NCI-H82 treated with DMSO at 0.1 percent for 48 hours (cell line): Measurements from ENCODE around the gene TSHB.
"Not testable (repeated sequence)": the region's sequence is repeated elsewhere in the genome, so short reads cannot be mapped to it uniquely, and the experiment has no call there.

ENCODE experiments used
- DNase-seq: peaks from one replicate; lab custom pipeline; 2025; ENCODE audit not compliant: unreplicated experiment; lab: John Stamatoyannopoulos, UW

Gene TSHB

DNA sequence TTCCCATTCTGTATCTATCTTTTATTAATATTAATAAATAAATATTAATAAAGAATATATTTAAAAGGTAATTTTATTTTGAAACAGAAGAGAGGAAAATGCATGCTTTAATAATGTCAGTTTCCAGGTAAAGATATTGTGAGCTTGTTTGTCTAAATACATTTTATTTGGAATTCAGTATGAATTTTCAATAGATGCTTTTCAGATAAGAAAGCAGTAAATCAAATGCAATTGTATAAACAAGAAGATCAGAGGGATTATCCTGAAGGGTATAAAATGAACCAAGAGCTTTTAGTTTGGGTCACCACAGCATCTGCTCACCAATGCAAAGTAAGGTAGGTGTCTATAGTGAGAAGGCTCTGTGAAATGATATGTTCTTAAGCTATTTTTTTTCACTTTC lies at the start of gene TSHB:
Gene TSHB (plus strand): TSS at position 301 of the 400 bp plus-strand sequence. CDS start 3,537 bp downstream, outside the sequence.
- DNase-seq, result no peak

DNA sequence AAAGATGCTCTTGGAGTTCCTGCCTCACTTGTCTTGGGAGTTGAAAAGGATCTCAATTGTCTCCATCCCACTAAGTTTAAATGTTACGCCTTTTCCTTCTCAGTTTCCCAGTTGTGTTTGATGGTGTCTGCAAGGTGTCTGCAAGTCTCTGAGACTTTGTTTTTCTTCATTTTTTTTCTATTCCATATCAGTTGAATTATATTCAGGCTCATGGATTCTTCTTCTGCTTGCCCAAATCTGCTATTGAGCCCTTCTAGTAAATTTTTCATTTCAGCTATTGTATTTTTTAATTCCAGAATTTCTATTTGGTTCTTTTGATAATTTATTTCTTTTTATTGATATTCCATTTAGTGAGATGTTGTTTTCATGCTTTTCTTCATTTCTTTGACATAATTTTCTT lies 47.4 kb upstream of the TSHB start:
- no peak for DNase-seq

DNA sequence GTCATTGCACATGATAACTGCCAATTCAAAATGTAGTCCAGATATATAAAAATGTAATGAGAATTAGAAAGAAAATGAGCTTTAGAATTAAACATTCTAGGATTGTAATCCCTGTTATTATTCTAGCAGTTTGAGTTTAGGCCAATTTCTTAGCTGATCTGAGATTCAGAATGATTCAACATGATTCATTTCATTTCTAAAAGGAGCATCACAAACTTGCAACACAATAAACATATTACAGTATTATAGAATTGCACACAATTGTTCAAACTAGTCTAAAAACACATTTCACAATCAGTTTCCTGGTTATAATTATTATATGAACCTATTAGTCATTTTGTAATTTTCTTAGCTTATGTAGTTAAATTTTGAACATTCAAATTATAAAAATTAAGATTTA lies 43.3 kb upstream of the TSHB start:
- no peak for DNase-seq

DNA sequence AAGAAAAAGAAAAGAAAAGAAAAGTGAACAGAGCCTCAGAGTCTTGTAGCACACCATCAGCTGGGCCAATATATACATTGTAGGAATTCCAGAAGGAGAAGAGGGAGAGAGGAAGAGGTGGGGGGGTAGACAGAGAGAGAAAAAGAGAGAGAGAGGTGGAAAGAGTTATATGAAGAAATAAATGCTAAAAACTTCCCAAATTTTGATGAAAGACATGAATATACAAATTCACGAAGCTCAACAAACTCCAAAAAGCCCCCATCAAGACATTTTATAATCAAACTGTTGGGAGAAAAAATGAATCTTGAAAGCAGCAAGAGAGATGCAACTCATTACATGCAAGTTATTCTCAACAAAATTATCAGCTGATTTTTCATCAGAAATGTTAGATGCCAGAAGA lies 41.5 kb upstream of the TSHB start:
- DNase-seq, result no peak

DNA sequence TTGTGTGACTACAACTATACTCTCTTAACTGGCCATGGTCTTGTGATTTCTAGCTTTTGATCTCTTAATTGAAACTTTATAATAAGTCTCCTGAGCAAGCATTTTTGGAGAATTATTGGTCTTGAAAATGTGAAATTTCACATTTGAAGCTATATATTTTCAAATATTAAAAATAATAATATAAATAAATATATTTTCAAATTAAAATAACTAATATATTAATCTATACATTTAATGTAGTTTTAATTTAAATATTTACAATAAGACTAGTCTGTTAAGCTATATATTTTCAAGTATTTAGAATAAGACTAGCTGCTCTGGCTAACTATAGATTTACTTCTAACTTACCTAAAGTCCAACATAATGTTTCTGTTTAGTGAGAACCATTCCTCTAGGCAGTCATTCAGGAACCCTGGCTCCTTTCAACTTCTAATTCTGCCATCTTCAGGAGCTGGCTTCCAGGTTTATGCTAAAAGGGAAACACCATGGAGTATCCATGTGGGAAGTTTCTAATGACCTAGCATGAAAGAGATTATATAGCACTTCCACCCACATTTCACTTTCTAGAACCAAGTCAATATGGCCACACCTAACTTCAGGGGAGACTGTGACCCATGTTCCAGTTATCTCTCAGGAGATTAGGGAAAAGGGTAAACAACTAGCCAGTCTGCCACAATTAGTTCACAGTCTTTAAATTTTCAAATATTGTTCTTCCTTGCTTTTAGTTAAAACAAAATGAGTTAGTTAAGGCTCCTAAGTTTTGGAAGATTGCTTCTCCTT lies 31.9 kb upstream of the TSHB start:
- DNase-seq, result no peak

DNA sequence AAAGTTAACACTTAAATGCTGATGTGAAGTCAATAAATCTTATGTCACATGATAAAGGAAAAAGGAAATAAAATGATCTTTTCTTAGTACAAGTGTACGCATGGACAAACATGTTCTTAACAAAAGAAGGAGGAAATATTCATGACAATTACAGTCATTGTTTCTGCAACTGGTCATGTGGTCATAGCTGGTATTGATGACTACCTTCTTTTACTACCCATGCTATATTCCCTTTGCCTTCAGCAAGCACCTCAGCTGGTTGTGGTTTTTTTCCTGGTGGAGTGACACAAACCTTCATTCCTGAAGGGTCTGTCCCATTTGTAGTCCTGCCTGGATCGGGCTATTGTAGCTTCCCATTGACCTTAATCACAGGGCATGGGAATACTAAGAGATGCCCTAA lies 23.4 kb upstream of the TSHB start:
- no peak for DNase-seq

DNA sequence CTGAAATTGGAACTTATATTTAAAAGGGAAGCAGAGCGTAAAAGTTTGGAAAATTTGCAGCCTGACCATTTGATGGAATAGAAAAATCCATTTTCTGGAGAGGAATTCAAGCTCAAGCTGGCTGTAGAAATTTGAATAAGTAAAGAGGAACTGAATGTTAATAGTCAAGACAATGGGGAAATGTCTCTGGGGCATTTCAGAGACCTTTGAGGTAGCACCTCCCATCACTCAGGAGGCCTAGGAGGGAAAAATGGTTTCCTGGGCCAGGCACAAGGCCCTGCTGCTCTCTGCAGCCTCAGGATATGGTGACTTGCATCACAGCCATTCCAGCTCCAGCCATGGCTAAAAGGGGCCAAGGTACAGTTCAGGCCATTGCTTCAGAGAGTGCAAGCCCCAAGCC lies 17.6 kb upstream of the TSHB start:
- DNase-seq, result no peak

DNA sequence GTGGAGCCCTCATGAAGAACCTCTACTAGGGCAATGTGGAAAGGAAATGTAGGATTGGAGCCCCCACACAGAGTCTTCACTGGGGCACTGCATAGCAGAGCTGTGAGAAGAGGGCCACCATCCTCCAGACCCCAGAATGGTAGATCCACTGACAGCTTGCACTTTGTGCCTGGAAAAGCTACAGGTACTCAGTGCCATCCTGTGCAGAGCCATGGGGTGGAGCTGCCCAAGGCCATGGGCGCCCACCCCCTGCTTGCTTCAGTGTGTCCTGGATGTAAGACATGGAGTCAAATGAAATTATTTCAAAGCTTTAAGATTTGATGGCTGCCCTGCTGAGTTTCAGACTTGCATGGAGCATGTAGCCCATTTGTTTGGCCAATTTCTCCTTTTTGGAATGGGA lies 17.2 kb upstream of the TSHB start:
- DNase-seq, result no peak

DNA sequence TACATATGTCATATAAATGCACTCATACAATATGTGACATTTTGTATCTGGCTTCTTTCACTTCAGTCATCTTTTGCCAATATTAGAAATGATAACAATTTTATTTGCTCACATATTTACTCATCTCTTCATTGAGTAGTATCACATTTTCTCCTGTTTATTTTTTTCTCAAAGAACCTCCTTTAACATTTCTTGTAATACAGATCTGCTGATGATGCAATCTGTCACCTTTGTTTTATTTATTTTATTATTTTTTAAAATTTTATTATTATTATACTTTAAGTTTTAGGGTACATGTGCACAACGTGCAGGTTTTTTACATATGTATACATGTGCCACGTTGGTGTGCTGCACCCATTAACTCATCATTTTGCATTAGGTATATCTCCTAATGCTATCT lies 15.8 kb upstream of the TSHB start:
- DNase-seq, result no peak

DNA sequence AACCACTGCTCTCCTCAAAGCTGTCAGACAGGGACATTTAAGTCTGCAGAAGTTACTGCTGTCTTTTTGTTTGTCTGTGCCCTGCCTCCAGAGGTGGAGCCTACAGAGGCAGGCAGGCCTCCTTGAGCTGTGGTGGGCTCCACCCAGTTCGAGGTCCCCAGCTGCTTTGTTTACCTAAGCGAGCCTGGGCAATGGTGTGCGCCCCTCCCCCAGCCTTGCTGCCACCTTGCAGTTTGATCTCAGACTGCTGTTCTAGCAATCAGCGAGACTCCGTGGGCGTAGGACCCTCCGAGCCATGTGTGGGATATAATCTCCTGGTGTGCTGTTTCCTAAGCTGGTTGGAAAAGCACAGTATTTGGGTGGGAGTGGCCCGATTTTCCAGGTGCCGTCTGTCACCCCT lies 10.1 kb upstream of the TSHB start:
- DNase-seq, result not testable (repeated sequence)

DNA sequence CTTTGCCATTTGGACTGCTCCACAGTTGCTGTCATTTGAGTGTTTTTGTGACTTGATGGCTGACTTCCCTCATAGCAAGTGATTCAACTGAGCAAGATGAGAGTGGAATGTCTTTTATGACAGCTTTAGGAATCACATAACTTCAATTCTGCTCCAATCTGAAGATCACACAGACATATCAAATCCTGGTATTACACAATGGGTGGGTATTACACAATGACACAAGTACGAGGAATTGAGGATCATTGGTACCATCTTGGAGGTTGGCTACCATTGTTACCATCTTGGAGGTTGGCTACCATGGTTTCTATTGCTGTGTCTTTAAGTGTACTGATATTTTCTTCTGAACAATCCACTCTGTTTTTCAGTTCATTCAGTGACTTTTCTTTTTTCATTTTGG lies 8.5 kb upstream of the TSHB start:
- DNase-seq, result no peak

DNA sequence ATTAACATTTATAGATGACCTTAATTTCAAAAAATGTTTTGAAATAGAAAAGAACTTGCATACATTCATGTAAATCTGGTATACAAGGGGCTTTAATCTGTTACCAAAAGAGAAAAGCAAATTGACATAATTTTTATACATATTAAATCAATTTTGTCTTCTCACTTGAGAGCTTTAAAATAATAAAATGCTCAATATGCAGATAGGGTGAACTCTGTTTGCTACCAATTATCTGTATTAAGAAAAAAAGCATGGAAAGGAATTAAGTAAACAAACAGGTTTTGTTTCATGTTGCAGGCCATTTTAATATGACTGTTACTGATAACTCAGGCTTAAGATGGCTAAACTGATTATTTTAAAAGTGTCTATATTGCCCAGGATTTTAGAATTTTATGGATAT lies 6.0 kb upstream of the TSHB start:
- DNase-seq, result no peak

DNA sequence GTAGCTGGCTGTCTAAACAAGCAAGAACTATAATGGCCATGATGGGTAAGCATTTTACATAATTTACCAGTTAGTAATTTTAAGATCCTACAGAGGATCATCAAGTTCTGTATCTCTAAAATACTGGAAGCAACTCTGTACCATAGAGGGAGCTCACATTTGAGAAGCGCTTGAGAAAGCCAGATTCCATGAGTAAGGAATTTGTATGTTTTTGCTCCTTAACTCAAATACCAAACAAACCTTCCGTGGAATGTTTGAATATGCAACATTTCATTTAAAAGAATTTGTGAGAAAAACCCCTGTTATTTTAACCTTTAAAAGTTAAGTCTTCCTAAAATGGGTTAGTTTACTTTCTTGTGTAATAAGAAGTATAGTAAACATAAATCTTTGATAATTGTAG lies 2.0 kb downstream of the TSHB start:
- no peak for DNase-seq

DNA sequence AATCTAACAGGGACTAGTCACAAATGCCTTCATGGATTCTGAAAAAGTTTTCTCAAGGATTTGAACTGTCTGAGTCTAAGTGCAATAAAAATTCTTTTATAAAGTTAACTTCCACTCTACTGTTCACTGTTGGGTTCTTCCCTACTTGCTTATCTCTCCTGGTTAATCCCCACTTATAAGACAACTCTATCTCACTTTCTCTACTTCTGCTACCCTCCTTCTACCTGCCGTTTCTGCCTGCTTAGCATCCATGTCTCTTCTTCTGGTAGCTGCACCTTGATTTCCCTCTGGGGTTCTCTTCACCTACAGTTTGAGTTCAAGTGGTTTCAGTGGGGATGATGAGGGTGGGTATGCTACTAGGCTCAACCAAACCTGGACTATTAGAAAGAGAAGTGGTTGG lies 6.0 kb downstream of the TSHB start:
- DNase-seq, result no peak

DNA sequence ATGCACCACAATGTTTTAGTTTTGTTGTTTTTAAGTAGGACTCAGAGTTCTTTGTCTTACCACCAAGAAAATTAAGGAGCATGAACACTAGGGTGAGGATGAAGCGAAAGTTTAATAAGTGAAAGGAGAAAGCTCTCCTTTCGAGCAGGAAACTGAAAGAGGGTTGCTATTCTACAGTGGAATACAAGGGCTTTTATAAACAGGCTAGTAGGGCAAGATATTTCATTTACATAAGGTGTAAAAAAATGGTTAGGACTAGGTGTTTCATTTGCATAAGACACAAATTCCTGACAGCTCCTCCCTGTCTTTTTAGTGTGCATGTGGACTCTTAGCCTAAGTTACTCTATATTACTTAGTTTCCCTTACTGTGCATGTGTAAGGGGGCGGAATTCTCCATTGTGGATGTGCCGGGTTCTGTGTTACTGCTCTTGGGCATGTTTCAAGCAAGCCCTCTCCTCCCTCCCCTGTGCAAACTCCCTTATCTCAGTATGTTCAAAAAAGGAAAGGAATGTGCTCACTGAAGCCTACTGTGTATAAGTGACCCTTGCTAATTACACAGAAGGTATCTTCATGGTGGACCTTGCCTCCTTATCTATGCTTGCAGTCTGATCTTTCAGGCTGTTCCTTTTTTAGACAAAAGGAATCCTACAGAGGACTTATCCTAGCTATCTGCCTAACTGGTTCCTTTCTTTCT lies 7.3 kb downstream of the TSHB start:
- no peak for DNase-seq

DNA sequence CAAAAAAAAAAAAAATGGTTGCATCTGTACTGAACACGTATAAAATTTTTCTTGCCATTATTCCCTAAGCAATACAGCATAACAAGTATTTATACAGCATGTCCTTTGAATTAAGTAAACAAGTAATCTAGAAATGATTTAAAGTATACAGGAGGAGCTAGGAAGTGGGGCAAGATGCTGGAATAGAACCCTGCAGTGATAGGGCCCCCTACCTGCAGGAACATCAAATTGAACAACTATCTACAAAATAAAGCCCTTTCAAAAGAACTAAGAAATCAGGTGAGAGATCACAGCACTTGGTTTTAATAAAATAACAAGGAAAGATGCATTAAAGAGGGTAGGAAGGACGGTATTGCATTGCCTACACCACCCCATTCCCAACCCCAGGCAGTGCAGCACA lies 10.9 kb downstream of the TSHB start:
- DNase-seq, result no peak

DNA sequence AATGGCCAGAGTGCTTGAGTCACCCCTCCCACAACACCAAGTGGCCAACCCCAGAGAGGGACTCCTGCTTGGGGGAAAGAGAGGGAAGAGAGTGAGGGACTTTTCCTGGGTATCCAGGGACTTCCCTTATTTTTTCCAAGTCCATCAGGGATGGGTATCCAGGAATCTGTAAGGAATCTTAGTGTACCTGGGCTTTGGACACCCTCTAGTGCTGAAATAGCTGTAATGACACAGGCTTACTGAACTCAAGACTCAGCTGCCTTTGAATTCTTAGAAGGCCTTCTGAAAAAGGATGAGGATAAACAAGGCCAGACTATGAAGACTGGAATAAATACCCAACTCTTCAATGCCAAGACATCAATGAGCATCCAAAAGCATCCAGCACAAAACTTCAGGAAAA lies 12.0 kb downstream of the TSHB start:
- peak; percentile 5 for DNase-seq

DNA sequence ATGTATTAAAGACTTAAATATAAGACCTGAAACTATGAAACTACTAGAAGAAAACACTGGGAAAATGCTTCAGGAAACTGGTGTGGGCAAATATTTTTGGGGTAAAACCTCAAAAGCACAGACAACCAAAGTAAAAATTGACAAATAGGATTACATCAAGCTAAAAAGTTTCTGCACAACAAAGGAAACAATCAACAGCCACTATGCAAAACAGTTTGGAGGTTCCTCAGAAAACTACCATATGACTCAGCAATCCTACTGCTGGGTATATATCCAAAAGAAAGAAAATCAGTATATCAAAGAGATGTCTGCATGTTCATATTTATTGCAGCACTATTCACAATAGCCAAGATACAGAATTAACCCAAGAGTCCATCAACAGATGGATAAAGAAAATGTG lies 17.1 kb downstream of the TSHB start:
- no peak for DNase-seq

DNA sequence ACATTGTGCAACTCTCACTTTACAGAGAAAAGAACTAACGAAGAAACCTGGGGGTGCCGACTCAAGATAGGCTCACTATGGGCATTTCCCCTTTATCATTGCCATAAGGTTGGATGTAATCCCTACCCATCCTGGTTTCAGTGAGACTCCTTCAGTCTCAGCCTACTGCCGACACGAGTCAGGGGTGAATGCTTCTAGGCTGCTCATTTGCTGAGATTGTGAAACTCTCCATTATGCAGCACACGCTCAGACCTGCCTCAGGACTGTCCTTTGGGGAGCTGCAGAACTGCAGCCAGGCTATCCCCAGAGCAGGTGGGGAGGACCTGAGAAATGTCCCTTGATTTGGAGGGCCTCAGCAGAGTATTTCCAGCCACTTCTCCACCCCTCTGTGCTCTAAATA lies 22.2 kb downstream of the TSHB start:
- DNase-seq, result no peak

DNA sequence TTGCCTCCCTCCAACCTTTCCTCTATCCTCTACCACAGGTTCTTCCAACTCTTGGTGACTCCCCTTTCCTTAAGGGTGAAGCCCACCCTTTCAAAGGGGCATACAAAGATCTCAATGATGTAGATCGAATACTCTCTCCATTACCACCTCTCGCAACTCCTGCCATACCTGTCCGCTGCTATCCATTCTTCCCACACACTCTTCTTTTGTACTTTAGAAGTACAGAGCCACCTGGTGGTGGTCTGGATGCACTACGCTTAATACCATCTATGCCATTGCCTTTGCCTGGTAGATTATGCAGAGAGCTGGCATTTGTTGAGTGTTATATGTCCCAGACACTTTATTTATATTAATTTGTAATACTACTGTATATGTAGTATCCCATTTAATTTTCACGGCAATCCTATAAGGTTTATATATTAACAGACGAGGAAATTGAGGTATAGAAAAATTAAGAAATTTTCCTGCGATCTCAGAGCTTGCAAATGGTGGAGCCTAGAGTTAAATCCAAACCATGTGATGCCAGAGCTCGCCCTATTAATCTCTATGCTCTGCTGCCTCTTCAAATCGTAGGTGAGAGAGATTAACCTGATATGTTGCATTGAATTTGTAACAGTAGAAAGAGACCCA lies 22.9 kb downstream of the TSHB start:
- DNase-seq, result peak; percentile 73

DNA sequence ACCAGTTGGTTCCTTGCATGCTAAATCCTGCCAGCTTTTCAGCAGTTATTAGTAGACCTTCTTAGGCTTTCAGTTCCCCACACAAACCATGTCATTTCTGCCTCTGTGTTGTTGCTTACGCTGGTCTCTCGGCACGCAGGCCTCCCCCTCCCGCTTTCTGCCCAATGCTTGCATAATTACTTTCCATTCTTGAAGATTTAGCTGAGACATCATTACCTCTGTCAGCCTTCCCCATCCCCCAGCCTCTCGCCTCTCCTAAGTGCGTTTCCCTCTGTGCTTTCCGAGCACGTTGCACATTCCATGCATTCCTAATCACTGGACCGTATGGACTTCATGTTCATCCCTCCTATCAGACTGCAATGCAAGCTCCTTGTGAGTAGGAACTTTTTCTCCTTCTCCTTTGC lies 26.8 kb downstream of the TSHB start:
- no peak for DNase-seq

DNA sequence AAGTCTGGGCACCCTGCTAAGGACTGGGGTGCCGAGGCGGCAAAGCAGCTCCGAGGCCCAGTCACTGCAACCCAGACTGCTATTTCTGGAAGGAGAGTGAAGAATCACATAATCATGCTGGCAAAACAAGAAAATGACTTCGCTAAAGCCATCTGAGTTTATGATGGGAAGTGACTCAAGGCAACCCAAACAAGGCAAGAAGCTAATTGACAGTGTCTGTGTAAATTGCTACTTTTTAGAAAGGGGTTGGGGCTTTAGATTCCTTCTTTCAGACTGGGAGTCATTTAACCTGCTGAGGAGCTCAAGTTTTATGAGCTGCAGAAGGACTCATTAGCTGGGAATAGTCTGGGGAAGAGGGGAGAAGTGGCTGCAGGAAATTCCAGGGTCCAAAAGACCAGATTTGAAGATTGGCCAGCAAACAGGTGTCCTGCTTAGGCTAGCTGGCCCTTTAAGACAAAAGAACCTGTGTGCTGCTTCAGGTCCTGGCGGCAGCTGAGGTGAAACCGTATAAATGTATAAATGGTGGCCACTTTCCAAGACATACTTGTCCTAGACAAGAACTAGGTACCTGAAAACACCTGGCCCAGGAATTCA lies 28.1 kb downstream of the TSHB start:
- no peak for DNase-seq
